DMS153 (cell line): ENCODE measurements around the gene BBX.
A peak's percentile ranks its signal among the peaks of the same experiment; 100 is the strongest.

Experiments used
- DNase-seq: peaks from one replicate; lab custom pipeline; 2025; lab: John Stamatoyannopoulos, UW

BBX gene

GRCh38 chr3:107845380-107846278, 322.9 kb downstream of the BBX start:
- peak; percentile 29 for DNase-seq

- peak; percentile 67 for DNase-seq
Measured at GRCh38 chr3:107846279-107846852, 323.6 kb downstream of the BBX start.

GRCh38 chr3:107847791-107848190, 325.0 kb downstream of the BBX start:
- no peak for DNase-seq

GRCh38 chr3:107848351-107848915, 325.7 kb downstream of the BBX start:
- no peak for DNase-seq

GRCh38 chr3:107850681-107851080, 327.9 kb downstream of the BBX start:
- no peak for DNase-seq

- no peak for DNase-seq
Measured at GRCh38 chr3:107853821-107854220, 331.1 kb downstream of the BBX start.

- no peak for DNase-seq
Measured at GRCh38 chr3:107854733-107855132, 332.0 kb downstream of the BBX start.

GRCh38 chr3:107855710-107856109, 332.9 kb downstream of the BBX start:
- DNase-seq: peak; percentile 13

GRCh38 chr3:107857854-107858253, 335.1 kb downstream of the BBX start:
- no peak for DNase-seq

GRCh38 chr3:107858876-107859275, 336.1 kb downstream of the BBX start:
- DNase-seq: no peak
